AG20443 (cell line): ENCODE measurements around the gene TAAR1.
"Not testable (repeated sequence)": the region's sequence is repeated elsewhere in the genome, so short reads cannot be mapped to it uniquely, and the experiment has no call there.

Experiments used
- DNase-seq: peaks from one replicate; pipeline ENCODE4 v3.0.0; 2012; ENCODE audit warnings: low spot score, mixed read lengths

The TAAR1 gene

DNA sequence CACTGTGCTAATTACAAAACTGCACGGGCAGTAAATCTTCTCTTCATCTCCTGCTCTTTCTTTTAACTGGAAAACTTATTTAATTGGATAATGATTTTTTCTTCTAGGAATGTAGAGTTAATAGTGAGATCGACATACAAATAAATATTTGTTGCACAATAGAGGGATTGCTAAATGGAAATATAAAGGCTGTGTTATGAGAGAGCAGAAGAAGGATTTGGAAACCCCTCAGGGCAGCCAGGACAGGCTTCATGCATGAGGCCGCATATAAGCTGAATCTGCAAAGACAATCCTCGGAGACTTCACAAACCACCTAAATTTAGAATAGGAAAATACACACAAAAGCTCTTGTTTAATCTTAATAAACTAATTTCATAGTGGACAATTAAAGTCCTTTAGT lies 2.9 kb upstream of the TAAR1 start:
- DNase-seq: no peak

DNA sequence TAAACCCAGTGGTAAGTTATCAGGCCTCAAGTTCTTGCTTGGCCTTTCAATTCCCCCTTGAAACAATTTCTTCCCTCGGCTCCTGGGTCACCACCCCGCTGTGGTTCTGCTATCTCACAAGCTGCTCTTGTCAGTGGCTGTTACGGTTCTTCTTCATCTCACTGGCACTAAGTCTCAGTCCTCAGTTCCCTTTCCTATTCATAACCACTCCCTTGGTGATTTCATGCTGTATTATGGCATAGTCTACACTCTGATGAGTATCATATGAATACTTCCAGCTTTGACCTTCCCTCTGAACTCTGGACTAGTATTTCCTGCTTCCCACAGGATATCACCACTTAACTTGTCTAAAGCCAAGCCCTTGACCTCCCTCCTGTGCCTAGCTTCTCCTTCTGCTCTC lies 7.9 kb downstream of the TAAR1 start:
- no peak for DNase-seq

DNA sequence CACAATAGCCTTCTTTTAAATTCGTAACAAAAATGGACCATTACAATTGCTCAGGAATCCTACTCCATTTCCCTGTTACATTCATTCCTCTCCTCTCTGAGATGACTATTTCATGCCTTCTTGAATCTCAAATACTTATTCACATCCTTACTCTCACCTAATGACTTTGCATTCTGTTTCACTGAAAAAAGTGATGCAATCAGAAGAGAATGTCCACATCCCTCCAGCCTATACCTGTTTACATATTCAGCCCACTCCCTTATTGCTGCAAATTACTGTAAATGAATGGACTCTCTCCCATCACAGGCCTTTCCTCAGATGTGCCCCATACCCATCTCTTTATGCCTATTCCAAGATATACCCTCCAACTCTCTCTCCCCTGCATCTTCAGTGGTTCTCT lies 8.6 kb downstream of the TAAR1 start:
- no peak for DNase-seq

- DNase-seq: no peak
Observed at GRCh38 chr6:132648828-132649227, 10.2 kb downstream of the TAAR1 start.

DNA sequence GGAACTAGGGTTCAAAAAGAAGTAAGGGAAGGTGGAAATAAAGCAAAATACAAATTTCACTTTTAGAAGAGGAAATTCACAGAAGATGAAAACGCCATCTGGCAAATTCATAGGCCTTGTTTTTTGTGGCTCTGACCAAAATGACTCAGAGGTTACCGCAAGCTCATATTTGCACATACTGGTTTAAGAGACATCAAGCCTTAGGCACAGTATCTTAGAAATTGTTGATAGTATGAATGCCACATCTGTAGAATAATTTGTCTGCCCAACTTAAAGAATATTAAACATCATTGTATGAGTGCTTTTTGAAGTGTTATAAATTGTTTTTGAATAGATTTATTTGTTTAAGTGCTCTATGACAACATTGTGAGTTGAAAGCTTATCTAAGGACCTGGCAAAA lies 10.6 kb downstream of the TAAR1 start:
- peak; percentile 15 for DNase-seq

DNA sequence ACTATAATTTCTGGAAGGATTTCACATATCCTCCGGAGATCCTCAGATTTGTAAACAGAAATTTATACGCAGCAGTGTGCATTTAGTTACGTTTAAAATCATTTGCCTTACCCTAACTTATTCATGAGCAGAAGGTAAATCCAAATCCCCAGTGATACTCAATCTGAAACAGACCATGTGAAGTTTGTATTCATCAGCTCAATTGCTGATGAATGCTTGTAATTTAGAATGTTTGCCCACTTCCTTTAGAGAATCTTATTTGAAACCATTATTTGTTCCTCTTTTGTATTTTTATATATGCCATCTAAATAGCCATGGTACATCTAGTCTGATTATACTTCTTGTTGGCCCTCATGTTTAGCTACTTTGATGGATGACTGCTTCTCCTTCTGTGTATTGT lies 15.4 kb downstream of the TAAR1 start:
- DNase-seq: no peak

GRCh38 chr6:132637135-132637534 lies 21.8 kb downstream of the TAAR1 start:
- DNase-seq: not testable (repeated sequence)

- DNase-seq: not testable (repeated sequence)
Observed at GRCh38 chr6:132635906-132636305, 23.1 kb downstream of the TAAR1 start.

GRCh38 chr6:132635288-132635687 lies 23.7 kb downstream of the TAAR1 start:
- not testable (repeated sequence) for DNase-seq

DNA sequence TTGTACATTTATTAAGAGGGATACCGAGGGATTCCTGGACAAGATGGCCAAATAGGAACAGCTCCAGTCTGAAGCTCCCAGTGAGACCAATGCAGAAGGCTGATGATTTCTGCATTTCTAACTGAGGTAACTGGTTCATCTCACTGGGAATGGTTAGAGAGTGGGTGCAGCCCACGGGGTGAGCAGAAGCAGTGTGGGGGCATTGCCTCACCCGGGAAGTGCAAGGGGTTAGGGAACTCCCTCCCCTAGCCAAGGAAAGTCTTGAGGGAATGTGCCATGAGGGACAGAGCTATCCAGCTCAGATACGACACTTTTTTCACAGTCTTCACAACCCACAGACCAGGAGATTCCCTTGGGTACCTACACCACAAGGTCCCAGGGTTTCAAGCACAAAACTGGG lies 24.2 kb downstream of the TAAR1 start:
- DNase-seq: no peak

DNA sequence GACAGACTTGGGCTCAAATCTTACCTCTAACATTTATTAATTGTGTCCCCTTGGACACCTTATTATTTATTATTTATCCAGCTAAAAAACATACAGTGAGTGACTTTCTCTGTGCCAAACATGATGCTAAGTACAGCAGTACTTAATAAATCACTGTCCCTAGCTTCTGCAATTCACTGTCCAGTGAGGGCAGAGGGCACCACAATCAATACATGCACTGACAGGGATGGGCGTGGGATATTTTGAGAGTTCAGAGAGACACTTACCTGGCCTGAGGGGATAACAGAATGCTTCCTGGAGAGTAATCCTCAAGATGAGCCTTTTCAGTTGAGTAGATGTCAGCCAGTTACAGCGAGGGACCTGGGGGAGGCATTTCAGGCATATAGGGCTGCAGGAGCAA lies 25.6 kb downstream of the TAAR1 start:
- no peak for DNase-seq

DNA sequence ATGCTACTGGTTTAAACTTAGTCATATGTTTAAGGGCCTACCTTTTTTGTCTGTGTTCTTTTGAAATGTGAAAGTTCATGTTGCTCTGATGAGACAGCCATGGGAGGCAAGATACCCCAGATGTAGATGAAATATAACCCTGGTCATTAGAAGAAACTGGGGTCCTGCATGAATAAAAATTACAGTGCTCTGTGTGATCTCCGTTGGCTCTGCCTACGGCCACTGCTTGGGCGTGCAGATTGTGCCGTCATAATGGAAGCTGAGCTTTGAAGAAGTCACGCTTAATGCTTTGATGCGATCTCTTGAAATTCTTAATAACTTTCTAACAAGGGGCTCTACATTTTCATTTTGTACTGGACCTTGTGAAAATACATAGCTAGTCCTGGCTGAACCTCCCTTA lies 34.8 kb downstream of the TAAR1 start, which contains the start of gene TAAR2:
Gene TAAR2 (minus strand): TSS at position 101 of the 400 bp plus-strand sequence. CDS start 0 bp downstream, at position 101.
- DNase-seq: no peak

- DNase-seq: no peak
Observed at GRCh38 chr6:132623106-132623845, 35.7 kb downstream of the TAAR1 start.

- DNase-seq: no peak
Observed at GRCh38 chr6:132616677-132617076, 42.3 kb downstream of the TAAR1 start.

- DNase-seq: no peak
Observed at GRCh38 chr6:132614554-132614953, 44.4 kb downstream of the TAAR1 start.

- no peak for DNase-seq
Observed at GRCh38 chr6:132612449-132613108, 46.4 kb downstream of the TAAR1 start.

GRCh38 chr6:132611616-132612015 lies 47.4 kb downstream of the TAAR1 start:
- no peak for DNase-seq

DNA sequence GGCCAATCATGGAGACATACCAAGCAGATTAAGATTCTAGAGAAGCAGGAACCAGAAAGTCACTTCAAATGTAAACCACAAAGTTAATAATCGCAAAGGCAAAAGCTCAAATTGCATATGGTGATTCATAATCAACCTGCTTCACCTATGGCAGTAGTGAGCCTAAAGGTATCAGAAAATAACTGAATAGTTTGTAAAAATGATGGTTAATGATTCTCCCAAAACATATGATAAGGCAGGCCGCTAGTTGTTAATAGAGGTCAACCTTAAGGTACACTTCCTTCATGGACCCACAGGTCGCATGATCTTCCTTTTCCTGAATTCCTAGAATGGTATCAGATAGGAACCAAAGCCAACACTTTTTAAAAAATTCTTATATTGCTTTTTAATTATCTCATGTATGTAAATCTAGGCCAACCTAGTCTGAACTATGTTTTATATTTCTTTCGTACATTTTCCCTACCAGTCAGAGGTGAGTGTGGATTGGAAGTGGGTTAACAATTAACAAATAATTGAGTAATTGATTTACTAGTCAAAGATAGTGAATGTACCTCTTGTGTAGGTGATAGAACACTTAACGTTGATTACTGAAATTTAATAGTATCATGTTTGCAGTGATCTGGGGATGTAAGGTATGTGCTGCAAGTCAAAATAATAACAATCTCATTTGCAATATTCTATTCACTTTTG lies 51.3 kb downstream of the TAAR1 start:
- DNase-seq: no peak

DNA sequence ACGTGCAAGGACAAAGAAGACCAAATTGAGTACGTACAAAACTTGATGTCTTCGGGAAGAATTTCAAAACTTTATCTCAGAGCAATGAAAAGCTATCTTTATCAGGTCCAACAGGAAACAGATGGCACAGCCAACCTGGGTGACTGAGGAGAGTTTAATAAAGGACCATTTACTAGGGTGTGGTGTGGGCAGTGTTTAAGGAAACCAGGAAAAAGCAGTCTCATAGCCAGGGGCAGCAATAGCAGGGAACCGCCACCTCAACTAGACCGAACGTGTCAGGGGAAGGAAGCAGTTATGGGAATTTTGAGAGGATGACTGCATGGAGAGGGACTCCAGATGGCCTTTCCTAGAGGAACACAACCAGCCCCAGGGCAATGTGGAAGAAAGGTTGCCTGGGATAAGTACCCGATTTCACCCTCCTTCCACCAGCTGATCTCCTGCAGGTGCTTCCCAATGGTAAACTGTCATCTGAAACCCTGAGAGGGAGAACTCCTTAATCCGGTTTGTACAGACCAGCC lies 54.3 kb downstream of the TAAR1 start:
- no peak for DNase-seq

DNA sequence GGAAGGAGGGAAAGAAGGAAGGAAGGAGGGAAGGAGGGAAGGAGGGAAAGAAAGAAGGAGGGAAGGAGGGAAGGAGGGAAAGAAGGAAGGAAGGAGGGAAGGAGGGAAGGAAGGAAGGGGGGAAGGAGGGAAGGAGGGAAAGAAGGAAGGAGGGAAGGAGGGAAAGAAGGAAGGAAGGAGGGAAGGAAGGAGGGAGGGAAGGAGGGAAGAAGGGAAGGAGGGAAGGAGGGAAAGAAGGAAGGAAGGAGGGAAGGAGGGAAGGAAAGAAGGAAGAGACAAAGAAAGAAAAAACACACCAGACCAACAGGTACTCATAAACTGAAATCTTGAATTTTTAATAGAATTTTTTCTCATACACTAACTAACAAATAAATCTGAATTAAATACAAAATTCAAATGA lies 58.1 kb downstream of the TAAR1 start:
- DNase-seq: not testable (repeated sequence)

GRCh38 chr6:132598473-132598872 lies 60.5 kb downstream of the TAAR1 start:
- DNase-seq: peak; percentile 23

DNA sequence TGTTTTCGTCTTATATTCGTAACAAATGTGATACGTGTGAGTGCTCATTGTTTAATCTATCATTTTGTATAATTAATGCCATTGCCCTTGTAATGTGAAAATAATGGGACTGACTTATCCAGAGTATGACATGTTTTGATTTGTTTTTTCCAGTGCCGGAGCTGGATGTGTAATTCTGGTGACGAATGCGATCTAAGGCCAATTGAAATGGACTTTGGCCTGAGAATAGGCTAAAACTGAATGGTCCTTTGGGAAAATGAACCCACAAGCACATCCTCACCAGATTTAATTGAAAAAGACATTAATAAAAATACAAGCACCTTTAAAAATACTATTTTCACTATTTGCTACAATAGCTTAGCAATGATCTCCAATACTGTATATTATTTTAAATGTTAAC lies 62.8 kb downstream of the TAAR1 start:
- DNase-seq: no peak
